ENCODE data around the gene PKD2. TPM values are rescaled to one million over a fixed set of nuclear protein-coding genes. Genes with fewer than 3 reads are reported as not detected.
"Not testable (repeated sequence)": the region's sequence is repeated elsewhere in the genome, so short reads cannot be mapped to it uniquely, and the experiment has no call there.

The PKD2 gene
- total and polyA plus RNA-seq, 10 donors = 3.5 to 23.0 (median 15.5) TPM

GRCh38 chr4:87985887-87986200 lies 21.6 kb upstream of the PKD2 start:
- Histone ChIP-seq H3K4me1 (no peaks in the 10 kb centered on the region), H3K4me3 (no peak overlapping the region), H3K36me3 (no peaks in the 10 kb centered on the region), H3K27me3 (replicated peaks in 1 of 7) (peaks cover 0 to 5% (median 0%) of the 10 kb centered on the region in 7 donors), H3K9me3 (no peaks in the 10 kb centered on the region), H3K27ac (no peak overlapping the region)
- 58 to 87% (median 71%) methylated on average over 4 of the region's 4 CpGs for WGBS, 5 donors
- TF ChIP-seq CTCF (IDR thresholded peaks at IDR 0.05 in 8 of 11, conservative IDR thresholded peaks at IDR 0.05 in 3 of 11) (peak in 2 of 11 experiments; percentile 1 to 14), POLR2A (IDR thresholded peaks at IDR 0.05) (no peak)
- intact Hi-C loops (cut with DNase I; ENCODE audit: low total_unique reads) = no loop called here
- no peak for DNase-seq

DNA sequence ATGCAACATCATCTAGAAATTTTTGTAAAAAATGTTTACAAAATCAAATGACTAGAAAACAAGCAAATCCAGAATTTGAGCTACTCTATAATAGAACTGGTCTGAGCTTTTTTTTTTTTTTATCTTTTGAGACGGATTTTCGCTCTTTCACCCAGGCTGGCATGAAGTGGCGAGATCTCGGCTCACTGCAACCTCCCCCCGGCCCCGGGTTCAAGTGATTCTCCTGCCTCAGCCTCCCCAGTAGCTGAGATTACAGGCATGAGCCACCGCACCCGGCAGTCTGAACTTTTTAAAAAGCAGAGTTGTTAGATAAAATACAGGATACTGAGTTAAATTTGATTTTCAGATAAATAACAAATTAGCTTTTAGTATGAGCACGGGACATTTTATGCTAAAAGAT lies 20.9 kb upstream of the PKD2 start:
- peaks cover 0 to 5% (median 0%) of the 10 kb centered on the region in 7 donors for H3K27me3 ChIP-seq (replicated peaks in 1 of 7)
- H3K4me1 ChIP-seq = no peaks in the 10 kb centered on the region
- intact Hi-C loops (cut with DNase I; ENCODE audit: low total_unique reads) = no loop called here
- H3K27ac ChIP-seq = no peak overlapping the region
- DNase-seq = no peak
- no peaks in the 10 kb centered on the region for H3K36me3 ChIP-seq
- no peaks in the 10 kb centered on the region for H3K9me3 ChIP-seq
- no peak for TF ChIP-seq POLR2AphosphoS5 (IDR thresholded peaks at IDR 0.05)
- TF ChIP-seq CTCF (IDR thresholded peaks at IDR 0.05 in 8 of 11, conservative IDR thresholded peaks at IDR 0.05 in 3 of 11) = no peak
- no peak for TF ChIP-seq POLR2A (IDR thresholded peaks at IDR 0.05)
- no peak overlapping the region for H3K4me3 ChIP-seq
- WGBS, 5 donors = 91 to 95% (median 91%) methylated on average over 9 of the region's 9 CpGs

DNA sequence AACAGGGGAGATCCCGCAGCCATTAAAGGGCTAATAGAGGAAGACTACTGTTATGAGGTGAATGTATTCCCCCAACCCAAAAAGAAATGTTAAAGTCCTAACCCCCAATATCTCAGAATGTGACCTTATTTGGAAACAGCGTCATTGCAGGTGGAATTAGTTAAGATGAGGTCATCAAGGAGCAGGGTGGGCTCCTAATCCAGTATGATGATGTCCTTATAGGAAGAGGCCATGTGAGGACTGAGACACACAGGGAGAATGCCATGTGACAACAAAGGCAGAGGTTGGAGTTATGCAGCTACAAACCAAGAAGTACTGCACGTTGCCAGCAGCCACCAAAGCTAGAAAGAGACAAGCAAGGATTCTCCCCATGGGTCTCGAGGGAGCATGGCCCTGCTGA lies 17.7 kb upstream of the PKD2 start:
- 87 to 91% (median 89%) methylated on average over 4 of the region's 4 CpGs for WGBS, 5 donors
- Histone ChIP-seq H3K36me3 (no peaks in the 10 kb centered on the region), H3K9me3 (no peaks in the 10 kb centered on the region), H3K27ac (no peak overlapping the region), H3K4me3 (no peak overlapping the region), H3K4me1 (no peaks in the 10 kb centered on the region), H3K27me3 (replicated peaks in 1 of 7) (peaks cover 0 to 5% (median 0%) of the 10 kb centered on the region in 7 donors)
- TF ChIP-seq CTCF (IDR thresholded peaks at IDR 0.05 in 8 of 11, conservative IDR thresholded peaks at IDR 0.05 in 3 of 11) (no peak), POLR2AphosphoS5 (IDR thresholded peaks at IDR 0.05) (no peak), POLR2A (IDR thresholded peaks at IDR 0.05) (no peak)
- no peak for DNase-seq
- intact Hi-C loops (cut with DNase I; ENCODE audit: low total_unique reads) = no loop called here

DNA sequence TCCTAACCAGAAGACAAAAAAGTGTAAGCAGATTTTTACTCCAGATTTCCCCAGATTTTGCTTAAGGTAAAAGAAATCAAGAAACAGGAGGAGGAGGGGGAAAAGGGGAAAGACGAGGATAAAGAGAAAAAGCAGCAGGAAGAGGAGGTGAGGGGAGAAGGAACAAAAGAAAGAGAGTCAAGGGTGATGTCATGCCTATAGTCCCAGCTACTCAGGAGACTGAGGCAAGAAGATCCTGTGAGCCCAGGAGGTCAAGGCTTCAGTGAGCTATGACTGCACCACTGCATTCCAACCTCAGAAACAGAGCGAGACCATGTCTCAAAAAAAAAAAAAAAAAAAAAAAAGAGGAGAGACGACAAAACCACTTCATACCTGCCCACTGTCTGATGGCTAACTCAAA lies 12.0 kb upstream of the PKD2 start:
- 67 to 87% (median 78%) methylated on average over 3 of the region's 3 CpGs for WGBS, 5 donors
- Histone ChIP-seq H3K9me3 (no peaks in the 10 kb centered on the region), H3K4me1 (no peaks in the 10 kb centered on the region), H3K36me3 (no peaks in the 10 kb centered on the region), H3K27me3 (replicated peaks in 1 of 7) (no peaks in the 10 kb centered on the region), H3K27ac (no peak overlapping the region), H3K4me3 (no peak overlapping the region)
- DNase-seq = no peak
- intact Hi-C loops (cut with DNase I; ENCODE audit: low total_unique reads) = no loop called here
- no peak for TF ChIP-seq POLR2A (IDR thresholded peaks at IDR 0.05)
- no peak for TF ChIP-seq CTCF (IDR thresholded peaks at IDR 0.05 in 8 of 11, conservative IDR thresholded peaks at IDR 0.05 in 3 of 11)
- no peak for TF ChIP-seq POLR2AphosphoS5 (IDR thresholded peaks at IDR 0.05)

GRCh38 chr4:87999191-87999691 lies 8.2 kb upstream of the PKD2 start:
- DNase-seq; H3K4me1 ChIP-seq; H3K4me3 ChIP-seq; H3K27me3 ChIP-seq (replicated peaks in 1 of 7); H3K9me3 ChIP-seq; intact Hi-C loops (cut with DNase I; ENCODE audit: low total_unique reads); H3K36me3 ChIP-seq; H3K27ac ChIP-seq: not testable (repeated sequence)
- 80 to 93% (median 84%) methylated on average over 2 of the region's 2 CpGs for WGBS, 5 donors

Data from spleen (tissue), 11 donors.